OCI-LY1 (cell line): ENCODE data around the gene CDSN.

Experiments used
- EZH2 ChIP-seq: fragments of 200-600 bp; sonication (generic), shearing (Covaris generic); IDR thresholded peaks from 2 replicates; pipeline ENCODE4 v1.8.0; 2017; ENCODE audit warnings: borderline replicate concordance, mixed run types, mild to moderate bottlenecking, antibody characterized with exemption, low read length, moderate library complexity, mixed read lengths
- TF ChIP-seq, protein P1 (sequence below): fragments of 200-600 bp; sonication (generic), shearing (Covaris generic); IDR thresholded peaks from 2 replicates; pipeline ENCODE4 v1.5.1; 2017; ENCODE audit warnings: mild to moderate bottlenecking, antibody characterized with exemption, low read length, moderate library complexity, mixed read lengths

DNA sequence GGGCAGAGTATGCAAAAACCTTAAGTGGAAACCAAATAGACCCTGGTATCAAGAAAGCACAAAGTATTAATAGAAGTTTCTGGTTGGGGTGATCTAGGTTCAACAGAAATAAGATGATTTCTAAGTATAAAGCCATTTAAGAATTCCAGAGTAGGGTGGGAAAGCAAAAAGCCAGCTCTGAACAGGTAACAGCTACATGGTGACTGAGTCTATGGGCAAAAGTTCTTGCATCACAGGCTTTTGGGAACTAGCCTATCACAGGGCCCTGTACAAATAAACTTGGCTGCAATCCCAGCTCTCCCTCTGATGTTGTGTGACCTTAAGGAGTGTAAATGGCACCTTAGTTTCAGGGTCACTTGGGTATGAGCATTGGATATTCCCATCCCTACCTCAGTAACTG lies 43.7 kb upstream of the CDSN start:
- TF ChIP-seq, protein P1, sequence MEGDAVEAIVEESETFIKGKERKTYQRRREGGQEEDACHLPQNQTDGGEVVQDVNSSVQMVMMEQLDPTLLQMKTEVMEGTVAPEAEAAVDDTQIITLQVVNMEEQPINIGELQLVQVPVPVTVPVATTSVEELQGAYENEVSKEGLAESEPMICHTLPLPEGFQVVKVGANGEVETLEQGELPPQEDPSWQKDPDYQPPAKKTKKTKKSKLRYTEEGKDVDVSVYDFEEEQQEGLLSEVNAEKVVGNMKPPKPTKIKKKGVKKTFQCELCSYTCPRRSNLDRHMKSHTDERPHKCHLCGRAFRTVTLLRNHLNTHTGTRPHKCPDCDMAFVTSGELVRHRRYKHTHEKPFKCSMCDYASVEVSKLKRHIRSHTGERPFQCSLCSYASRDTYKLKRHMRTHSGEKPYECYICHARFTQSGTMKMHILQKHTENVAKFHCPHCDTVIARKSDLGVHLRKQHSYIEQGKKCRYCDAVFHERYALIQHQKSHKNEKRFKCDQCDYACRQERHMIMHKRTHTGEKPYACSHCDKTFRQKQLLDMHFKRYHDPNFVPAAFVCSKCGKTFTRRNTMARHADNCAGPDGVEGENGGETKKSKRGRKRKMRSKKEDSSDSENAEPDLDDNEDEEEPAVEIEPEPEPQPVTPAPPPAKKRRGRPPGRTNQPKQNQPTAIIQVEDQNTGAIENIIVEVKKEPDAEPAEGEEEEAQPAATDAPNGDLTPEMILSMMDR = no peak
- TF ChIP-seq EZH2 = no peak
